ENCODE results near the gene SFRP5. TPM values are rescaled to one million over a fixed set of nuclear protein-coding genes. Genes with fewer than 3 reads are reported as not detected.

SFRP5 gene
- total RNA-seq, 2 donors from 2014 or later, result 0.41 to 1.8 TPM

- Histone ChIP-seq H3K27ac (peak overlapping the region; percentile 32 to 96), H3K9me3 (no peaks in the 10 kb centered on the region), H3K36me3 (peaks cover 12% of the 10 kb centered on the region), H3K27me3 (replicated peaks; ENCODE audit: insufficient read depth) (no peaks in the 10 kb centered on the region), H3K4me1 (ENCODE audit: control insufficient read depth in 1 of 2, low read depth in 2 of 2) (peaks cover 36 to 49% of the 10 kb centered on the region in 2 donors), H3K4me3 (no peak overlapping the region)
- no peak for ATAC-seq (ENCODE audit: insufficient number of reproducible peaks, low FRiP score, low read depth)
- no peak for DNase-seq (ENCODE audit: low spot score)
- TF ChIP-seq, protein P1, sequence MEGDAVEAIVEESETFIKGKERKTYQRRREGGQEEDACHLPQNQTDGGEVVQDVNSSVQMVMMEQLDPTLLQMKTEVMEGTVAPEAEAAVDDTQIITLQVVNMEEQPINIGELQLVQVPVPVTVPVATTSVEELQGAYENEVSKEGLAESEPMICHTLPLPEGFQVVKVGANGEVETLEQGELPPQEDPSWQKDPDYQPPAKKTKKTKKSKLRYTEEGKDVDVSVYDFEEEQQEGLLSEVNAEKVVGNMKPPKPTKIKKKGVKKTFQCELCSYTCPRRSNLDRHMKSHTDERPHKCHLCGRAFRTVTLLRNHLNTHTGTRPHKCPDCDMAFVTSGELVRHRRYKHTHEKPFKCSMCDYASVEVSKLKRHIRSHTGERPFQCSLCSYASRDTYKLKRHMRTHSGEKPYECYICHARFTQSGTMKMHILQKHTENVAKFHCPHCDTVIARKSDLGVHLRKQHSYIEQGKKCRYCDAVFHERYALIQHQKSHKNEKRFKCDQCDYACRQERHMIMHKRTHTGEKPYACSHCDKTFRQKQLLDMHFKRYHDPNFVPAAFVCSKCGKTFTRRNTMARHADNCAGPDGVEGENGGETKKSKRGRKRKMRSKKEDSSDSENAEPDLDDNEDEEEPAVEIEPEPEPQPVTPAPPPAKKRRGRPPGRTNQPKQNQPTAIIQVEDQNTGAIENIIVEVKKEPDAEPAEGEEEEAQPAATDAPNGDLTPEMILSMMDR (IDR thresholded peaks at IDR 0.05), result no peak
Measured at GRCh38 chr10:97718659-97719142, 53.1 kb downstream of the SFRP5 start.

- DNase-seq (ENCODE audit: low spot score), result no peak
- no peak for ATAC-seq (ENCODE audit: insufficient number of reproducible peaks, low FRiP score, low read depth)
- TF ChIP-seq, protein P1 (IDR thresholded peaks at IDR 0.05), result no peak
- Histone ChIP-seq H3K27ac (peak overlapping the region; percentile 96 to 98), H3K36me3 (peaks cover 12% of the 10 kb centered on the region), H3K27me3 (replicated peaks; ENCODE audit: insufficient read depth) (no peaks in the 10 kb centered on the region), H3K4me3 (peak overlapping the region; percentile 26), H3K4me1 (ENCODE audit: control insufficient read depth in 1 of 2, low read depth in 2 of 2) (peaks cover 37 to 49% of the 10 kb centered on the region in 2 donors), H3K9me3 (no peaks in the 10 kb centered on the region)
Measured at GRCh38 chr10:97718178-97718577, 53.6 kb downstream of the SFRP5 start.

GRCh38 chr10:97717627-97718026 lies 54.2 kb downstream of the SFRP5 start:
- peak overlapping the region; percentile 26 for H3K4me3 ChIP-seq
- H3K9me3 ChIP-seq, result no peaks in the 10 kb centered on the region
- H3K36me3 ChIP-seq, result peaks cover 12% of the 10 kb centered on the region
- no peaks in the 10 kb centered on the region for H3K27me3 ChIP-seq (replicated peaks; ENCODE audit: insufficient read depth)
- peaks cover 41 to 55% of the 10 kb centered on the region in 2 donors for H3K4me1 ChIP-seq (ENCODE audit: control insufficient read depth in 1 of 2, low read depth in 2 of 2)
- H3K27ac ChIP-seq, result peak overlapping the region; percentile 96 to 98
- ATAC-seq (ENCODE audit: insufficient number of reproducible peaks, low FRiP score, low read depth) (no peak), DNase-seq (ENCODE audit: low spot score) (no peak)
- TF ChIP-seq, protein P1 (IDR thresholded peaks at IDR 0.05), result no peak

Other genes with a start within 250 kb of the SFRP5 start
- 1 to 10 TPM in 1 of 2 donors, not detected in 1; 1.9 TPM for gene ANKRD2, start 199.2 kb downstream of the SFRP5 start, total RNA-seq
- 10 to 100 TPM in 1 of 2 donors, 1 to 10 TPM in 1; 7.0 to 12.3 TPM for gene HOGA1, start 187.6 kb downstream of the SFRP5 start, total RNA-seq
- gene C10orf62, start 182.3 kb downstream of the SFRP5 start, total RNA-seq, result 1 to 10 TPM in 1 of 2 donors, not detected in 1; 1.2 TPM
- 1 to 10 TPM; 3.5 to 6.6 TPM for gene MORN4, start 138.5 kb downstream of the SFRP5 start, total RNA-seq
- 10 to 100 TPM; 18.0 to 22.9 TPM for gene PI4K2A, start 131.3 kb downstream of the SFRP5 start, total RNA-seq
- gene AVPI1, start 84.8 kb downstream of the SFRP5 start, total RNA-seq, result 10 to 100 TPM in 1 of 2 donors, 1 to 10 TPM in 1; 9.5 to 25.6 TPM
- gene MARVELD1, start 58.3 kb downstream of the SFRP5 start, total RNA-seq, result 10 to 100 TPM; 85.0 to 97.9 TPM
- 10 to 100 TPM; 24.8 to 25.5 TPM for gene ZFYVE27, start 34.9 kb downstream of the SFRP5 start, total RNA-seq
- under 1 TPM in 1 of 2 donors, not detected in 1; 0.07 TPM for gene GOLGA7B, start 77.8 kb upstream of the SFRP5 start, total RNA-seq